Activated CD8-positive, alpha-beta memory T cell treated with anti-CD3 and anti-CD28 coated beads for 1 hour (primary cell): ENCODE measurements around the gene AGAP1.

Source experiments
- DNase-seq, 2 donors: peaks; one replicate each; pipeline ENCODE4 v3.0.0-alpha.2; 2020; ENCODE audit warnings: low read depth in 1 of 2; ENCODE audit errors: extremely low read depth in 1 of 2

AGAP1 gene

GRCh38 chr2:236008857-236009256 is 515.0 kb downstream of the AGAP1 start:
- DNase-seq: no peak

GRCh38 chr2:236010920-236011685 is 517.3 kb downstream of the AGAP1 start:
- DNase-seq: no peak

- DNase-seq: no peak
Observed at GRCh38 chr2:236012155-236012554, 518.3 kb downstream of the AGAP1 start.

- no peak for DNase-seq
Observed at GRCh38 chr2:236014408-236015131, 520.7 kb downstream of the AGAP1 start.

GRCh38 chr2:236015171-236015570 is 521.3 kb downstream of the AGAP1 start:
- no peak for DNase-seq

GRCh38 chr2:236016496-236016895 is 522.7 kb downstream of the AGAP1 start:
- no peak for DNase-seq

- no peak for DNase-seq
Observed at GRCh38 chr2:236017446-236017845, 523.6 kb downstream of the AGAP1 start.

GRCh38 chr2:236019434-236019833 is 525.6 kb downstream of the AGAP1 start:
- DNase-seq: no peak

GRCh38 chr2:236021499-236022057 is 527.7 kb downstream of the AGAP1 start:
- DNase-seq: no peak

GRCh38 chr2:236022128-236022527 is 528.3 kb downstream of the AGAP1 start:
- no peak for DNase-seq

- DNase-seq: no peak
Observed at GRCh38 chr2:236025892-236026291, 532.0 kb downstream of the AGAP1 start.

- DNase-seq: no peak
Observed at GRCh38 chr2:236026841-236027240, 533.0 kb downstream of the AGAP1 start.

- DNase-seq: no peak
Observed at GRCh38 chr2:236028066-236028465, 534.2 kb downstream of the AGAP1 start.

GRCh38 chr2:236033462-236033861 is 539.6 kb downstream of the AGAP1 start:
- DNase-seq: no peak

GRCh38 chr2:236034974-236035373 is 541.1 kb downstream of the AGAP1 start:
- no peak for DNase-seq

- DNase-seq: no peak
Observed at GRCh38 chr2:236036045-236036444, 542.2 kb downstream of the AGAP1 start.

- no peak for DNase-seq
Observed at GRCh38 chr2:236038096-236038495, 544.3 kb downstream of the AGAP1 start.

- no peak for DNase-seq
Observed at GRCh38 chr2:236040600-236041328, 546.9 kb downstream of the AGAP1 start.

- no peak for DNase-seq
Observed at GRCh38 chr2:236041616-236042015, 547.8 kb downstream of the AGAP1 start.

- no peak for DNase-seq
Observed at GRCh38 chr2:236042087-236042486, 548.2 kb downstream of the AGAP1 start.

- no peak for DNase-seq
Observed at GRCh38 chr2:236044191-236044590, 550.3 kb downstream of the AGAP1 start.
